GM23248 (cell line): ENCODE results near the gene MYCBP2. TPM values are rescaled to one million over a fixed set of nuclear protein-coding genes. Genes with fewer than 3 reads are reported as not detected.

ENCODE experiments used
- DNase-seq: peaks from one replicate; pipeline ENCODE4 v3.0.0-alpha.2; 2015
- H2AFZ ChIP-seq: fragments of 200-600 bp; sonication (generic); 2 replicates; pipeline ENCODE4 v1.6.1; 2016; ENCODE audit warnings: antibody characterized with exemption
- H3F3A ChIP-seq: fragments of 200-600 bp; sonication (generic); 2 replicates; pipeline ENCODE4 v1.6.1; 2016; ENCODE audit warnings: mild to moderate bottlenecking, antibody characterized with exemption, mixed run types; ENCODE audit not compliant: insufficient read depth
- H3K27ac ChIP-seq: fragments of 200-600 bp; sonication (generic); 2 replicates; pipeline ENCODE4 v1.5.1; 2016; ENCODE audit warnings: mild to moderate bottlenecking
- H3K27me3 ChIP-seq: fragments of 200-600 bp; sonication (generic); replicated peaks from 2 replicates; pipeline ENCODE4 v1.6.1; 2016; ENCODE audit warnings: mild to moderate bottlenecking; ENCODE audit not compliant: insufficient read depth
- H3K36me3 ChIP-seq: fragments of 200-600 bp; sonication (generic); 2 replicates; pipeline ENCODE4 v1.6.1; 2016; ENCODE audit warnings: low read depth, mild to moderate bottlenecking
- H3K4me1 ChIP-seq: fragments of 200-600 bp; sonication (generic); 2 replicates; pipeline ENCODE4 v1.6.1; 2016; ENCODE audit warnings: mild to moderate bottlenecking; ENCODE audit not compliant: insufficient read depth
- H3K4me2 ChIP-seq: fragments of 200-600 bp; sonication (generic); one replicate; pipeline ENCODE4 v1.6.1; 2016; ENCODE audit warnings: mild to moderate bottlenecking; ENCODE audit not compliant: unreplicated experiment
- H3K4me3 ChIP-seq: fragments of 200-600 bp; sonication (generic); 2 replicates; pipeline ENCODE4 v1.5.1; 2016; ENCODE audit warnings: mild to moderate bottlenecking
- H3K79me2 ChIP-seq: fragments of 200-600 bp; sonication (generic); 2 replicates; pipeline ENCODE4 v1.6.1; 2016; ENCODE audit warnings: mild to moderate bottlenecking; ENCODE audit not compliant: insufficient read depth
- H3K9ac ChIP-seq: fragments of 200-600 bp; sonication (generic); 2 replicates; pipeline ENCODE4 v1.6.1; 2016; ENCODE audit warnings: mild to moderate bottlenecking
- H3K9me2 ChIP-seq: fragments of 200-600 bp; sonication (generic); 2 replicates; pipeline ENCODE4 v1.6.1; 2016; ENCODE audit warnings: mixed run types, mild to moderate bottlenecking, moderate library complexity; ENCODE audit not compliant: insufficient read depth
- H3K9me3 ChIP-seq: fragments of 200-600 bp; sonication (generic); one replicate; pipeline ENCODE4 v1.6.1; 2017; ENCODE audit warnings: low read depth
- H4K20me1 ChIP-seq: fragments of 200-600 bp; sonication (generic); 2 replicates; pipeline ENCODE4 v1.6.0; 2016; ENCODE audit not compliant: insufficient read depth
- EZH2 ChIP-seq: fragments of 200-600 bp; sonication (generic); IDR thresholded peaks from 2 replicates; pipeline ENCODE4 v1.6.1; 2018; ENCODE audit warnings: antibody characterized with exemption, mild to moderate bottlenecking; ENCODE audit not compliant: insufficient read depth, poor library complexity, severe bottlenecking
- EZH2phosphoT487 ChIP-seq: fragments of 200-600 bp; sonication (generic); IDR thresholded peaks from 2 replicates; pipeline ENCODE4 v1.6.1; 2018; ENCODE audit warnings: antibody characterized with exemption, moderate library complexity, mild to moderate bottlenecking, low read depth; ENCODE audit not compliant: insufficient read depth
- whole genome bisulfite sequencing, 2 experiments: methylation state at CpG; one replicate each; pipeline ENCODE4 v1.1.6; 2015 to 2017; ENCODE audit warnings: low lambda C conversion rate in 2 of 2, low coverage in 1 of 2; ENCODE audit errors: missing lambda C conversion rate in 2 of 2; 5-methylcytosine and 5-hydroxymethylcytosine counted together
- in situ Hi-C: fragments of 300-500 bp; cut with MboI; formaldehyde crosslinking; loops from 2 replicates; pipeline ENCODE4 v1.15.0; 2020
- polyA plus RNA-seq: library from polyadenylated mRNA; unstranded; fragments of >200 nt; fragmentation: Nextera tagmentation; extraction: Ambion mirVana; gene quantifications from 2 replicates; pipeline ENCODE4 v1.2.1, GENCODE V29; 2016
- total RNA-seq: library from RNA; depleted of rRNA; stranded (reverse); fragments of >200 nt; shearing (Covaris generic); gene quantifications from 2 replicates; pipeline ENCODE4 v1.2.3, GENCODE V29; 2014

Gene MYCBP2
- total and polyA plus RNA-seq, 2 experiments from 2014 or later = 27.4 to 61.8 TPM

DNA sequence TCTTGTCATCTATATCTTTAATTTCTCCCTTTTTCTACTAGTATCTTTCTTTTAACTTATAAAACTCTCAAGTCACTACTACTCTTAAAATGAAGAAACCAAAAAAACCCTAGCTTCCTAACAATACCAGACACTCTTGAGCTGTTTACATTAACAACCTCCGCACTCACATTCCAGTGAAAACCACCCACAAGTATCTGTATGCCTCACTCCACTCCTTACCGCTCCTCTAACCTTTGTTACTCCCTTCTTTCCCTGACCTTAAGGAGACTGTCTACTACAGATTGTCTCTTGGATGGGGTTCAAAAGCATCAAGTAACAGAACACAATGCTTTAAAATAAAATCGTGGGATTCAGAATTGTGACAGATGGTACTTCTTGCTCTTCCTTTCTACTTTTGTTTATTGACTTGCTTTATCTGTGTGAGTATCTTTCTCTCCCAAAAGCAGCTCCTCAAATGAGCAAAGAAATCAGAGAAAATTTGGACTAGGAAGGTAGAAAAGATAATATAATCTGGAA, 189.9 kb downstream of the MYCBP2 start:
- in situ Hi-C loops = no loop called here
- no peak overlapping the region for H3K27ac ChIP-seq
- H3K4me1 ChIP-seq = 0 out of 2 replicates have a peak, but pooled peaks cover 4% of the 10 kb centered on the region
- no peak overlapping the region for H2AFZ ChIP-seq
- no peaks in the 10 kb centered on the region for H4K20me1 ChIP-seq
- TF ChIP-seq EZH2 = no peak
- no peak for TF ChIP-seq EZH2phosphoT487
- no peak overlapping the region for H3K9ac ChIP-seq
- no peaks in the 10 kb centered on the region for H3K9me3 ChIP-seq
- DNase-seq = peak; percentile 21
- H3K4me3 ChIP-seq = no peak overlapping the region
- H3K27me3 ChIP-seq = no peaks in the 10 kb centered on the region
- no peak overlapping the region for H3K4me2 ChIP-seq
- H3K9me2 ChIP-seq = no peaks in the 10 kb centered on the region; the same call in 1 of the 2 replicates
- WGBS, 2 experiments = 69 to 73% methylated on average over 3 of the region's 3 CpGs
- peaks cover 28% of the 10 kb centered on the region for H3K36me3 ChIP-seq
- no peaks in the 10 kb centered on the region for H3K79me2 ChIP-seq
- H3F3A ChIP-seq = no peaks in the 10 kb centered on the region

DNA sequence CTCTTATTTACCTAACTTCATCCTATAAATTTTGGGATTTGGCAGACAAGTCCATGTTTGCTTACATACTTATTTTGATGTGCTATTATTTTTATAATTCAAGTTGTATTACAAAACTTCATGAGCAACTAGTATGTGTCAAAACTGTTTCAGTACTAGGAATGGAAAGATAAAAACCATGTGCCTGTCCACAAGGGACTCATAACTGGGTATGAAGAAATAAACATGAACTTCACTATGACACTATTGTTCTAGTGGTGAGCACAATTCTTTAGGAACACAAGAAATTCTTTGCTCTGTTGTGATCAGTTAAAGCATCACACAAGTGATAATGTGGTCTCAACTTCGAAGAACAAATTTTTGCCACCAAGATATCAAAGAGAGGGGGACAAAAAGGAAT, 202.5 kb downstream of the MYCBP2 start:
- Histone ChIP-seq H3K27ac (no peak overlapping the region), H3K4me1 (no peaks in the 10 kb centered on the region), H3F3A (no peaks in the 10 kb centered on the region; the same call in 1 of the 2 replicates), H3K36me3 (peaks cover 41% of the 10 kb centered on the region), H3K4me2 (no peak overlapping the region), H3K9ac (no peak overlapping the region), H3K27me3 (no peaks in the 10 kb centered on the region), H3K79me2 (no peaks in the 10 kb centered on the region), H3K9me2 (no peaks in the 10 kb centered on the region), H4K20me1 (no peaks in the 10 kb centered on the region), H3K4me3 (no peak overlapping the region), H3K9me3 (no peaks in the 10 kb centered on the region), H2AFZ (no peak overlapping the region)
- no peak for TF ChIP-seq EZH2phosphoT487
- no peak for TF ChIP-seq EZH2
- WGBS, 2 experiments = 93 to 94% methylated on average over 1 of the region's 1 CpG
- no peak for DNase-seq
- in situ Hi-C loops = no loop called here

DNA sequence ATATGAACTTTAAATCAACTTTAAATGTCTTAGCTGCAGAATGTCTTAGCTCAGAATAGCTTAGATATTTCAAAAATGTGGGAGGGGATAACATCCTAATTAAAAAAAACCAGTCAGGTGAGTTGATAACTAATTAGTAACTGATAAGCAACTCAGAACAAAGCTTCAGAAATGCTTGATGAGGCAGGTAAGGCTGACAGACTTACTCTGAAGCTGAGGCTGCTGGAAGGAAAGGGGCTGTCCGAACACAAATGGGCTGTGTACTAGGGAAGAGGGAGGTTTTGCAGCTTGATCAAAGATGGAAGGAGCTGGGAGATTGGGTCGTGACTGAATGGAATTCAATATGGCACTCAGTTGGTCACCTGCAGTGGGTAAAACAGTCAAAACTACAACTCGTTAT, 208.8 kb downstream of the MYCBP2 start:
- 85% methylated on average over 3 of the region's 3 CpGs for WGBS, 2 experiments
- Histone ChIP-seq H3K9me3 (no peaks in the 10 kb centered on the region), H3K4me2 (no peak overlapping the region), H3K36me3 (peaks cover 36% of the 10 kb centered on the region), H3K79me2 (no peaks in the 10 kb centered on the region), H3K27me3 (no peaks in the 10 kb centered on the region), H3K4me1 (peaks cover 8% of the 10 kb centered on the region; the same call in 1 of the 2 replicates), H3K9ac (no peak overlapping the region), H4K20me1 (no peaks in the 10 kb centered on the region), H3F3A (no peaks in the 10 kb centered on the region), H3K27ac (no peak overlapping the region), H3K9me2 (no peaks in the 10 kb centered on the region), H3K4me3 (no peak overlapping the region), H2AFZ (no peak overlapping the region)
- no peak for TF ChIP-seq EZH2
- TF ChIP-seq EZH2phosphoT487 = no peak
- in situ Hi-C loops = no loop called here
- no peak for DNase-seq

DNA sequence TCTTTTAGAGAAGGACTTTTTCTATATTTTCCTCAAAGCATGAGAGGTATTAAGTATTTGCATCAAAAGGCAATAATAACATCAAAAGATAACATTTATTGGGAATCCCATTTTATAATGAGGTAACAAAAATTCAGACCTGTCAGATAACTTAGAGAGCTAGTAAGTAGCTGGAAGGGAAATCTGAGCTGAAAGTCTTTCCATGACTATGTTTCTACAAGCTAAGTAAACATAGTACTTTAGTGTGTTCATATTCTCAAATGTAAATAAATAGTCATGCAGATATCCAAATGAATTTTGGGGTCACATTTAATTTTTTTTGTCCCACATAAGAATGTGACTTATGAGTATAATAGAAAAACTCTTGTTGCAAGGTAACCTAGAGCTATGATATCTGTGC, 212.6 kb downstream of the MYCBP2 start:
- Histone ChIP-seq H3K4me3 (no peak overlapping the region), H2AFZ (no peak overlapping the region), H3K79me2 (no peaks in the 10 kb centered on the region), H3K4me1 (peaks cover 8% of the 10 kb centered on the region; the same call in 1 of the 2 replicates), H3K27ac (no peak overlapping the region), H3K36me3 (peaks cover 28% of the 10 kb centered on the region), H3K9me3 (no peaks in the 10 kb centered on the region), H3F3A (no peaks in the 10 kb centered on the region), H3K27me3 (no peaks in the 10 kb centered on the region), H4K20me1 (no peaks in the 10 kb centered on the region), H3K4me2 (no peak overlapping the region), H3K9me2 (no peaks in the 10 kb centered on the region), H3K9ac (no peak overlapping the region)
- no peak for DNase-seq
- no peak for TF ChIP-seq EZH2phosphoT487
- no peak for TF ChIP-seq EZH2
- in situ Hi-C loops = no loop called here

DNA sequence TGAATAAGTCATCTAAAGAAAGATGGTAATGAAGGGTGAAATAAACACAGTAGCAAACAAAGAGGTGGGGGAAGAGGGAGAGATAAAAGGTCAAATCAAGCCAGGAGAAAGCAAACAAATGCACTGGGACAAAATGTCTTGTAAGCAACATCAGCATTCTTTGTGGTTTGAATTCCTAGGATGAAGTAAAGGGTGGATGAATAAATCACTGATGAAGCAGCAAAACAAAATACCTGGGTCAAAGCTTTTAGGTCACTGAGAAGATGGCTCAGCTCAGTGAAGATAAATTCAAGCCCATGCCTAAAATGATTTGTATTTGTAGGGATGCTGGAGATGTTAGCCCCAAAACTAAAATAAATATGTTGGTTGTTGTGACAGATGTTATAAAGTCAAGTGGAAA, 213.4 kb downstream of the MYCBP2 start:
- Histone ChIP-seq H3K9ac (no peak overlapping the region), H2AFZ (no peak overlapping the region), H3K79me2 (no peaks in the 10 kb centered on the region), H3K4me3 (no peak overlapping the region), H3K36me3 (peaks cover 28% of the 10 kb centered on the region), H3K4me2 (no peak overlapping the region), H4K20me1 (no peaks in the 10 kb centered on the region), H3F3A (no peaks in the 10 kb centered on the region), H3K9me3 (no peaks in the 10 kb centered on the region), H3K9me2 (no peaks in the 10 kb centered on the region), H3K27me3 (no peaks in the 10 kb centered on the region), H3K27ac (no peak overlapping the region), H3K4me1 (peaks cover 8% of the 10 kb centered on the region; the same call in 1 of the 2 replicates)
- TF ChIP-seq EZH2phosphoT487 (no peak), EZH2 (no peak)
- in situ Hi-C loops = no loop called here
- peak; percentile 1 for DNase-seq
